ENCODE data around the gene CAMTA1.
"Not testable (repeated sequence)": the region's sequence is repeated elsewhere in the genome, so short reads cannot be mapped to it uniquely, and the experiment has no call there.

CAMTA1 gene, protein sequence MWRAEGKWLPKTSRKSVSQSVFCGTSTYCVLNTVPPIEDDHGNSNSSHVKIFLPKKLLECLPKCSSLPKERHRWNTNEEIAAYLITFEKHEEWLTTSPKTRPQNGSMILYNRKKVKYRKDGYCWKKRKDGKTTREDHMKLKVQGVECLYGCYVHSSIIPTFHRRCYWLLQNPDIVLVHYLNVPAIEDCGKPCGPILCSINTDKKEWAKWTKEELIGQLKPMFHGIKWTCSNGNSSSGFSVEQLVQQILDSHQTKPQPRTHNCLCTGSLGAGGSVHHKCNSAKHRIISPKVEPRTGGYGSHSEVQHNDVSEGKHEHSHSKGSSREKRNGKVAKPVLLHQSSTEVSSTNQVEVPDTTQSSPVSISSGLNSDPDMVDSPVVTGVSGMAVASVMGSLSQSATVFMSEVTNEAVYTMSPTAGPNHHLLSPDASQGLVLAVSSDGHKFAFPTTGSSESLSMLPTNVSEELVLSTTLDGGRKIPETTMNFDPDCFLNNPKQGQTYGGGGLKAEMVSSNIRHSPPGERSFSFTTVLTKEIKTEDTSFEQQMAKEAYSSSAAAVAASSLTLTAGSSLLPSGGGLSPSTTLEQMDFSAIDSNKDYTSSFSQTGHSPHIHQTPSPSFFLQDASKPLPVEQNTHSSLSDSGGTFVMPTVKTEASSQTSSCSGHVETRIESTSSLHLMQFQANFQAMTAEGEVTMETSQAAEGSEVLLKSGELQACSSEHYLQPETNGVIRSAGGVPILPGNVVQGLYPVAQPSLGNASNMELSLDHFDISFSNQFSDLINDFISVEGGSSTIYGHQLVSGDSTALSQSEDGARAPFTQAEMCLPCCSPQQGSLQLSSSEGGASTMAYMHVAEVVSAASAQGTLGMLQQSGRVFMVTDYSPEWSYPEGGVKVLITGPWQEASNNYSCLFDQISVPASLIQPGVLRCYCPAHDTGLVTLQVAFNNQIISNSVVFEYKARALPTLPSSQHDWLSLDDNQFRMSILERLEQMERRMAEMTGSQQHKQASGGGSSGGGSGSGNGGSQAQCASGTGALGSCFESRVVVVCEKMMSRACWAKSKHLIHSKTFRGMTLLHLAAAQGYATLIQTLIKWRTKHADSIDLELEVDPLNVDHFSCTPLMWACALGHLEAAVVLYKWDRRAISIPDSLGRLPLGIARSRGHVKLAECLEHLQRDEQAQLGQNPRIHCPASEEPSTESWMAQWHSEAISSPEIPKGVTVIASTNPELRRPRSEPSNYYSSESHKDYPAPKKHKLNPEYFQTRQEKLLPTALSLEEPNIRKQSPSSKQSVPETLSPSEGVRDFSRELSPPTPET (N-terminal part only)

DNA sequence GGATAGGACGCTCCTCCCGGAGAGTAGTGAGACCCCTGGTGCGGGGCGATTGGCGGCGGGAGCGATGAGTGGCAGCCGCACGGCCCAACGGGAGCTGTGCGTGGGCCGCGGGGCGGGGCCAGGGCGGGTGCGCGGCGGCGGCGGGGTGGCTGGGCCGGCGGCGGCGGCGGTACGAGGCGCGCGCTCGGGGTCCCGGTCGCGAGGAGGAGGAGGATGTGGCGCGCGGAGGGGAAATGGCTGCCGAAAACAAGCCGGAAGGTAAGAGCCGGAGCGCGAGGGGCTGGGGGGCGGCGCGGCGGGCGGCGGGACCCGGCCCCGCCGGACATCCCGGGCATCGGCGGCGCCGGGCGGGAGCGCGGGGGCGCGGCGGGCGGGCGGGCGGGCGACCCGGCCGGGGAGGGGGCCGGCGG lies at the start of gene CAMTA1:
CAMTA1 (plus strand) TSS at position 137 of the 410 bp plus-strand sequence; CDS start at position 214, 77 bp downstream.
- DNase-seq = no peak

DNA sequence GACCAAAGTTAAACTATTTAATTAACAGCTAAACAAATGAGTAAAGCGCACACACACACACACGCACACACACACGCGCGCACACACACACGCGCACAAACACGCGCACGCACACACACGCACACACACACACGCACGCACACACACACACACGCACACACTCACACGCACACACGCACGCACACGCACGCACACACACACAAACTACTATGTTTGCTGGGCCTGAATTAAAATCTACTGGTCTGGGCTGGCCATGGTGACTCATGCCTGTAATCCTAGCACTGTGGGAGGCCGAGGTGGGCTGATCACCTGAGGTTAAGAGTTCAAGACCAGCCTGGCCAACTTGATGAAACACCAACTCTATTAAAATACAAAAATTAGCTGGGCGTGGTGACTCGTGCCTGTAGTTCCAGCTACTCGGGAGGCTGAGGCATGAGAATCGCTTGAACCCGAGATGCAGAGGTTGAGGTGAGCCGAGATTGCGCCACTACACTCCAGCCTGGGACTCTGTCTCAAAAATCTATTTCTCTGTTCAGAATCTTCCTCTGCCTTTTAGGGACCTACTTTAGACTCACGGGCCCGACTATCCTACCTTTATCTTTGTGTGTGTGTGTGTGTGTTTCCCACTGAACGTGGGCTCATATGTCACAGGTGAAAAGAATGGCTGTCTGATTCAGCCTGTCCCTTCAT lies 46.1 kb upstream of the CAMTA1 start:
- DNase-seq = no peak

DNA sequence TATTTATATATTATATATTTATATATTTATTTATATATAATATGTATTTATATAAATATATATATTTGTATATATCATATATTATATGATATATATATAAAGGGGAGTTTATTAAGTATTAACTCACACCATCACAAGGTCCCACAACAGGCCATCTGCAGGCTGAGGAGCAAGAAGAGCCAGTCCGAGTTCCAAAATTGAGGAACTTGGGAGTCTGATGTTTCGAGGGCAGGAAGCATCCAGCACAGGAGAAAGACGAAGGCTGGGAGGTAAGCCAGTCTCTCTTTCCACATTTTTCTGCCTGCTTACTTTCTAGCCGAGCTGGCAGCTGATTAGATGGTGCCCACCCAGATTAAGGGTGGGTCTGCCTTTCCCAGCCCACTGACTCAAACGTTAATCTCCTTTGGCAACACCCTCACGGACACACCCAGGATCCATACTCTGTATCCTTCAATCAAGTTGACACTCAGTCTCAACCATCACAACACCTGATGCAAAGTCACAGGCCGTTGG lies 42.5 kb upstream of the CAMTA1 start:
- DNase-seq = not testable (repeated sequence)

DNA sequence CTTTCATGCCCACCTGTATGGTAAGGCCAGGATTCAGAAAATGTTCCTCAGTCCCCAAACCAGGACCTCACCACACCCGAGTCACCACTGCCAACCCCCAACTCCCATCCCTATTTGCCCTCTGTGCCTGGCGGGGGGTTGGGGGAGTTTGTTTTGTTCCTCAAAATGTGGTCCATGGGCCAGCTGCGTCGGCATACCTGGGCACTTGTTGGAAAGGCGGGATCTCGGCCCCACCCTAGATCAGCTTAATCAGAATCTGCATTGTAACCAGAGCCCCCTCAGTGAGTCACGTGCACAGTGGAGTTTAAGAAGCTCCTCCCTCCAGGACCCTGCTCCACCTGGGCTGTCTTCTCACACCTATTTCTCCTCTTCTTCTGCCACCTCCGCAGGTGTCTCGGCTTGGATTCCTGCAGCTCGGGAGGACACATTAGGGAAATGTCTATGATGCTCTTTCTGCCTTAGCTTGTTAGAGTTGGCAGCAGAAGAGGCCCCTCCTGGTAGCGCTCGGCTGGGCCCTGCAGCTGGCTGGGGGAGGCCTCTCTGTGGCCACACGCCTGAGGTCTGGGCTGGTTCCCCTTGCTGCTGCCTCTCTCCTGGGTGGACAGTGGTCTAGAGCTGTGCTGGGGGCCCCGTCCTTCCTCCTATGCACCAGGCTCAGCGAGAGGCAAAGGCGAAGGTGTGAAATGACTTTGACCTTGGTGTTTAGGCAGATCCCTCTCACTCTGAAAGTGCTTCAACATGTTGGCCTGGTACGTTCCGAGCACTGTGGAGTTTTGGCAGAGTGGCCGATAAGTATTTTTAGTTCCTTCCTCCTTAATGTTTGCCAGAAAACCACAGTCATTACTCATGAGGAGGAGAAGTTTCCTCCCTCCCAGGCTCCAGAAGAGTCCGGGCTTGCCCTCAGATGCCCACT lies 41.8 kb upstream of the CAMTA1 start:
- DNase-seq = no peak

DNA sequence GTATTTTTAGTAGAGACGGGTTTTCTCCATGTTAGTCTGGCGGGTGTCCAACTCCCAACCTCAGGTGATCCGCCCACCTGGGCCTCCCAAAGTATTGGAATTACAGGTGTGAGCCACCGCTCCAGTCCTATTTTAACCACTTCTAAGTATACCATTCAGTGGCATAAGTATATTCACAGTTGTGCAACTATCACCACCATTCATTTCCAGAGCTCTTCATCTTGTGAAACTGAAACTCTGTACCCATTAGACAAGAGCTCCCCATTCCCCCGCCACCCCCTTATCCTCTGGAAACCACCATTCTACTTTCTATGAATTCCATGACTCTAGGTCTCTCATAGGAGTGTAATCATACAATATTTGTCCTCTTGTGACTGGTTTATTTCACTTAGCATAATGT lies 40.2 kb upstream of the CAMTA1 start:
- no peak for DNase-seq

DNA sequence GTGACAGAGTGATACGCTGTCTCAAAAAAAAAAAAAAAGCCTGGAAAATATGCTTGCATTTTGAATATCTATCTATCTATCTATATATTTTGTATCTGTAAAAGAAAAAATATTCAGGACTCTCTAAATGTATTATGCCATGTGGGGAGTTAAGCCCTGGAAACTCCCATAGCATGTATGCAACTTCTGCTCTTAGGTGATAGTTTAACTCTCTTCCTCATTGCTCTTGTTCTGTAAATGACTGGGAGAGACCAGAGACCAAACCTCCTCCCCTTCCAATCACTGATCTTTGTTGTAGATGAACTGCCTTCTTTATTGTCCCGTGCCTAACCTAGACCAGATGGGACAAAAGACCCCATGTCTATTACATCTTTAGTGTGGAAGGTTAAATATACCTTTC lies 37.6 kb upstream of the CAMTA1 start:
- DNase-seq = no peak

DNA sequence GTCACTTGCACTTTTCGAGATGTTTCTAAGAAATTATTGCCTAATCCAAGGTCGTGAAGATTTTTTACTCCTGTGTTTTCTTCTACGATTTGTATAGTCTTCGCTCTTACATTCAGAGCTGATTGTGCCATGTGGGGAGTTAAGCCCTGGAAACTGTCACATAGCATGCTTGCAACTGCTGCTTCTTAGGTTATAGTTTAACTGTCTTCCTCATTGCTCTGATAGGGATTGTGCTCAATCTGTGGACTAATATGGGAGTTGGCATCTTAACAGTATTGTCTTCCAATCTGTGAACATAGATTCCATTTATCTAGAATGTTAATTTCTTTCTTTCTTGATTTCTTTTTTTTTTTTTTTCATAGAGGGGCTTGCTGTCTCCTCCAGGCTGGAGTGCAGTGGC lies 34.8 kb upstream of the CAMTA1 start:
- no peak for DNase-seq

DNA sequence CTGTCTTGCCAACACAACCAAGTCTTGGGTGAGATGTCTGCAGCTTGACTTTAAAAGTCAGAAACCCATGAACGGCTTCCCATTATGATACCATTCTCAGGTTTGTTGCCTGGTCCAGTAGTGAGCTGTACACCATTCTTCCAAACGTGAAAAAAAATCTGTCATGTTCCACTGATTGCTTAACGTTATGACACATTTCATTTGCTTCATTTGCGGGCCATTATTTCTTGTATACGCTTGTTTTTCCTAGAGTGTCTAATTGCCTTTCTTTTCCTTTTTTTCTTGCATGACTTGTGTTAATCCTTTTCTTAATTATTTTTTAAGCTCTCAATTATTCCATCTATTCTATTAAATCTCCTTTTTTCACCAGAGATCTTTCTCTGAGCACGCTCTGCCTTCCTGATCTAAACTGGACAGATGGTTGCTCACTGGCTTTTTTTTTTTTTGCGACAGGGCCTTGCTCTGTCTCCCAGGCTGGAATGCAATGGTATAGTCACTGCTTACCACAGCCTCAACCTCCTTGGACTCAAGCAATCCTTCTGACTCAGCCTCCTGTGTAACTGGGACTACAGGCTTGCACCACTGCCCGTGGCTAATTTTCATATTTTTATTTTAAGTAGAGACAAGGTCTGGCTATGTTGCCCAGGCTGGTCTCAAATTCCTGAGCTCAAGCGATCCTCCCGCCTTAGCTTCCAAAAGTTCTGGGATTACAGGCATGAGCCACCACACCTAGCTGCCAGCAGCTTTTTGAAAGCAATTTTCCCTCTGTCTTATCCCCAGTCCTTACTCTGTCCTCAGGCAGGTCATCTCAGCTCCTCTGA lies 31.7 kb upstream of the CAMTA1 start:
- no peak for DNase-seq

DNA sequence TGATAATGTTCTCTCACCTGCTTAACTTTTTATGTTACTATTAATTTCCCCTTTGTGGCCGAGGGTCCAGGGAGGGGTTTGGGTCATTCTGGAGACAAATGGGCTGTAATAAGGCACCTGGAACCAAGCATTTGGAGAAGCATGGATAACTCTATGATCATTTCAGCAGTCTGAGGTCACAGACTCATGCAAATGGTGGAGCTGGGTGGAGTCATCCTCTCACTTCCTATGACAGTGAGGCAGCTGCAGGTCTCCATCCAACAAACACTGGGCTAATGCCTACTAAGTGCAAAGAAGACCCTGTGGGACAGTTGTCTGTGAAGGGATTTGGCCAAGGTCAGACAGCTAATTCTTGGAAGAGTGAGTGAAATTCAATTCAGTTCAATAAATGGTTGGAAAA lies 28.8 kb upstream of the CAMTA1 start:
- DNase-seq = no peak

DNA sequence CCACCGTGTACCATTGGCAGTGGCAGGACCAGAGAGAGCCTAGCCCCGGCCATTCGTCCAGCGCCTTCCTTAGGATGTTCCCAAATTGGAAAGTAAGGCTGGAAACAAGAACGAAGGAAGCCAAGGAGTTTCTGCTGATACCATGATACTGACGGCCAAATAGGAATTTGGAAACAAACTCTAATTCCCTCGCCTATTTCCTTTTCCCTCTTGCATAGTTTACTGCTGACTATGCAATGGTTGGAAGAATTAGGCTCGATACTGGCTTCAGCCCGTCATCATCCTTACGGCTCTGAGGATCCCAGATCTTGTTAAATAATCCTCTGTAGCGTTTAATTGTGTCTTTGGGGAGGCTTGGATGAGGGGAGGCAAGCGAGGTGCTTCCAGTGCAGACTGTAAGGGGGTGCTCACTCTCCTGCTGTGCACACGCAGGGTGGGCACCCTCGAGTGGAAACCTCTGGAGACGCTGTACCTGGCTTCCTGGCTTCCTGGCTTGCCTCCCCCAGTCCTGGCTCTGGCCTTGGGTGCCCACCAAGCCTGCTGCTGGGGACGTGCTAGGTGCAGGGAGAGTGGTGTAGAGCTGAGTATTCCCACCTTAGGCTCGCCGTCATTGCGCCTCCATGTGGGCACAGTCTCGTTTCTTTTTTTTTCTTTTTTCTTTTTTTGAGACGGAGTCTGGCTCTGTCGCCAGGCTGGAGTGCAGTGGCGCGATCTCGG lies 27.4 kb upstream of the CAMTA1 start:
- no peak for DNase-seq

DNA sequence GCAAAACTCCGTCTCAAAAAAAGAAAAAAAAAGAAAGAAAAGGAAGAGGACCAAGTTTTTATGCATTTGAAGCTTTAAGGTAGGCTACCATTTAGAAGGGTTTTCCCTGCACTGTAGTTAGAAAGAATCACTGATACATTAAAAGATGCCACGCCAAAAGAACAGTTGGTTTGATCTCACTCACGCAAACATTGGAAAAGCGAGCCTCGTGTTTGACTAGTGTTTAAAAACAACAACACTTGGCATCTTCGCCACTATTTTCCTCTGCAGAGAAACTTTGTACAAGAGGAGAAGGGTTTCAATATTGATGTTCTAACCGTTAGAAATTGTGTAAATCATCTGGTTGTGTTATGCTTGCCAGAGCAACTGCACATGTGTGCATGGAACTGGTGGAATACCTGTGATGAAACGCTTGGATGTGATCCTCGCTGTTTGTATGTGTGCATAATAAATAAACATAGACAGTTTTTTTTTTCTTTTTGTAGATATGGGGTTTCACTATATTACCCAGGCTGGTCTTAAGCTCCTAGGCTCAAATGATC lies 24.0 kb upstream of the CAMTA1 start:
- DNase-seq = no peak

DNA sequence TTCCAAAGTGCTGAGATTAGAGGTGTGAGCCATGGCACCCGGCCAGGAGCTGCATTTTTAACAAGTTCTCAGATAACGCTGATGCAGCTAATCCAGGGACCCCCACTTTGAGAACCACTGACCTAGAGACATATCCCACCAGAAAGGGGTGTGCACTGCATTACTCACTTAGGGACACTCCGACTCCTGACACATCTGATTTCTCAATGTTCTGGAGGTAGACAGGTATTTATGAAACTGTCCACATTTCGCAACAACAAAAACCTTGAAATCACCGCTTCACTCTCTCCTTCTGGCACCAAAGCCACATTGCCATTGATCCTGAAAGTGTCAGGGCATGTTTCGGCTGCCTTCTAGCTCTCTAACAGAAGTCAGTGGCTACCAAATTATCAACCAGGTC lies 23.2 kb upstream of the CAMTA1 start:
- DNase-seq = no peak

DNA sequence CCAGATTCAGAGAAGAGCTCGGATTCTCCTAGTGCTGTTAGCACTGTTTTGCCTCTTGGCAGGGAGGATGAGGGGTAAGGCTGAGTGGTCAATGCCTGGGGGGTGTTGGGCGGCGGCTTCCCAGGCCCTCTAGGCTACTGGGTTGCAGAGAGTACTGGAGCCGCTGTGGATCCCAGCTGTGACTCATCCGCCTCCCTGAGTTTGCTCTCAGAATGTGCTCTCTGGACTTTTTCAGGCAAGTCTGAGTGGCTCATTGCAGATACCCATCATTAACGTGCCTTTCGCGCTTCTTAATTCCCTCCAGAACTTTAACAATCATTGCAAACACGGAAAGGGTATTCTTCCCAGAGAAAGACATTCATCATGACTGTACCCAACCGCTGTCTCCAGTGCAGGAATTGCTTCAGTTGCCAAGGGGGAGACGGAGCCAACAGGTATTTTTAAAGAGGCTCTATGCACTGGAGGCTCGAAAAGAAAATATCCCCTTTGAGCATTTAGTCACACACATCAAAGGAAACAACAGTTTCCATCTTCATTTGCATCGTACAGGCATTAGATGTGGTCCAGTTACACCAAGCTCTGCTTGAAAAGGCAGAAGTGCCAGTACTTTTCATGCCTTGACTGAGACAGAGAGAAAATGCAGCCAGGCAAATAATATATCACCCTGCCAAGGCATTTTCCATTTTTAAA lies 14.4 kb upstream of the CAMTA1 start:
- DNase-seq = no peak

DNA sequence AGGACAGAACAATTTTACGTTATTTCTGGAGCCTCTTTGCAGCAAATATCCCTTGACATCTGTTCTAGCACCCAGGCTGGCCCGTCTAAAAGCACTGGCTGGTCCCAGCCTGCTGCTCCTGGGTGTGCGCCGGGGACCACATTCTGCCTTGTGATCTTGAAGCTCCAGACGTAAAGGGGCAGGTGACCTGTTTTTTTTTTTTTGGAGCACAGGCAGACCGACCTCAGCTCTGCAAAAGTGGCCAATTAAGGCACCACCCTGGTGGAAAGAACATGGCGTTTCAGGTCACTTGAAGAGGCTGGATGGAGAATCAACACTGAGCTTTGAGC lies 13.8 kb upstream of the CAMTA1 start:
- DNase-seq = no peak

DNA sequence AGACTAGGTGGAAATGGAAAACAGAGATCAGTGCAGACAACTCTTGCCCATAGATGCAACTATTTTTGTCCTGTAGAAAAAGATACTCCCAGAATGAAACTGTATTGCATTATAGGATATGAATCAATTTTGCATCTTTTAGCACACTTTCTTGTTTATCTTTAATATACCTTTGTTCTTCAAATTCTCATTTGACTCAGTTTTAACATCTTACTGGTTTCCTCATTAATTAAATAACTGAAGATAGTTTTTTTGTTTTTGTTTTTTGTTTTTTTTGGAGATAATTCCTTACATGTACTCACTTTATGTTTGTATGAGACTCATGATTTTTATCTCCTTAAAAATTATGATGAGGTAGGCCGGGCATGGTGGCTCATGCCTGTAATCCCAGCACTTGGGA lies 10.9 kb upstream of the CAMTA1 start:
- no peak for DNase-seq

DNA sequence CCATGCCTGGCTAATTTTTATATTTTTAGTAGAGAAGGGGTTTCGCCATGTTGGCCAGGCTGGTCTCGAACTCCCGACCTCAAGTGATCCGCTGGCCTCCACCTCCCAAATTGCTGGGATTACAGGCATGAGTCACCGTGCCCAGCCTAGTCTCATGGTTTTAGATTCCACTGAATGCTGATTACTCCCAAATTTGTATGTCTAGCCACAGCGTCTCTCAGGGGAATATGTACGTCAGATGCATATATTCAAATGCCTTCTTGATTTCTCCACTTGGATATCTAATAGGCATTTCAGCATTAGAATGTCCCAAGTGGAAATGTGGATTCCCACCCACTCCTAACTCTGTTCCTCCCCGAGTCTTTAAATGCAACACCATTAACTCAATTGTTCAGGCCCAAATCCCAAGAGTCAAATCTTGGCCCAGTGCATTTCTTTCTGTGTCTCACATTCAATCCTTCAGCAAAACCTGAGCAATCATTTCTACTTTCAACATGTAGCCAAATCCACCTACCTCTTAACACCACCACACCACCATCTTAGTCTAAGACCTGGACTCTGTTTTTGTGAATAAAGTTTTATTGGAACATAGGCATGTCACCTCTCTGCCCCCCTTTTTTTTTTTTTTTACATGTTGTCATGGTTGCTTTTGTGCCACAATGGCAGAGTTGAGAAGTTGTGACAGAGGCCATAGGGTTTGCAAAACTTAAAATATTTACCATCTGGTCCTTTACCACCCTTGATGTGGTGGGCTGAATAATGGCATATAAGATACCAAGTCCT lies 9.8 kb upstream of the CAMTA1 start:
- DNase-seq = no peak

DNA sequence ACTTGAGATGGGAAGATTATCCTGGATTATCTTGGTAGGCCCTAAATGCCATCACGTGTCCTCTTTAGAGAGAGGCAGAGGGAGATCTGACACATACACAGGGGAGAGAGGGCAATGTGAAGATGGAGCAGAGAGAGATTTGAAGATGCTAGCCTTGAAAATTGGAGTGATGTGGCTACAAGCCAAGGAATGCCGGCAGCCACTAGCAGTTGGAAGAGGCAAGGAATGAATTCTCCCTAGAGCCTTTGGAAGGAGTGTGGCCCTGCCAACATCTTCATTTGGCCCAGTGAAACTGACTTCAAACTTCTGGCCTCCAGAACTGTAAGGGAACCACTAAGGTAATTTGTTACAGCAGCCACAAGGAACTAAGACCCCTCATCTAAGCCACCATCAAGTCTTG lies 8.9 kb upstream of the CAMTA1 start:
- no peak for DNase-seq

DNA sequence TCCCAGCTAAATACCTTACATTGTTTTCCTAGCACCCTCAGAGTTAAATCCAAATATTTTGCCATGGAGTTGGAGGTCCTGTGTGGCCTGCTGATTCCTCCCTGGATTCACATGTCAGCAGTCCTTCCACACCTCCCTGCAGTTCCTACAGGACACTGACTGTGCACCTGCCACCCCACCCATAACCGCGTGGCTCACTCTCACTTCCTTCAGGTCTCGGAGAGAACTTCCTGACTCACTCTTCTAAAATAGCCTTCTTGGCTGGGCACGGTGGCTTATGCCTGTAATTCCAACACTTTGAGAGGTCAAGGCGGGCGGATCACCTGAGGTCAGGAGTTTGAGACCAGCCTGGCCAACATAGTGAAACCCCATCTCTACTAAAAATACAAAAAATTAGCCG lies 8.4 kb upstream of the CAMTA1 start:
- DNase-seq = no peak

Data from NCI-H1105 (cell line).